Hepatocyte (in vitro differentiated cells): ENCODE data around the gene TIGD1. TPM values are rescaled to one million over a fixed set of nuclear protein-coding genes. Genes with fewer than 3 reads are reported as not detected.
A peak's percentile ranks its signal among the peaks of the same experiment; 100 is the strongest.

Experiments used
- DNase-seq: peaks from one replicate; pipeline ENCODE4 v3.0.0-alpha.2; 2016; ENCODE audit warnings: low spot score
- H2AFZ ChIP-seq: fragments of 200-600 bp; sonication (generic); 2 replicates; pipeline ENCODE4 v1.6.0; 2016; ENCODE audit warnings: antibody characterized with exemption, mild to moderate bottlenecking
- H3K27ac ChIP-seq: fragments of 200-600 bp; sonication (generic); 2 replicates; pipeline ENCODE4 v1.5.1; 2016; ENCODE audit warnings: mild to moderate bottlenecking
- H3K27me3 ChIP-seq: fragments of 200-600 bp; sonication (generic); 2 replicates; pipeline ENCODE4 v1.6.1; 2016
- H3K36me3 ChIP-seq: fragments of 200-600 bp; sonication (generic); replicated peaks from 2 replicates; pipeline ENCODE4 v1.5.1; 2016; ENCODE audit warnings: low read depth; ENCODE audit not compliant: insufficient read depth
- H3K4me1 ChIP-seq: fragments of 200-600 bp; sonication (generic); 2 replicates; pipeline ENCODE4 v1.5.1; 2016; ENCODE audit warnings: mild to moderate bottlenecking, moderate library complexity; ENCODE audit not compliant: insufficient read depth
- H3K4me2 ChIP-seq: fragments of 200-600 bp; sonication (generic); 2 replicates; pipeline ENCODE4 v1.6.0; 2016
- H3K4me3 ChIP-seq: fragments of 200-600 bp; sonication (generic); 2 replicates; pipeline ENCODE4 v1.5.1; 2016; ENCODE audit warnings: mild to moderate bottlenecking
- H3K79me2 ChIP-seq: fragments of 200-600 bp; sonication (generic); 2 replicates; pipeline ENCODE4 v1.6.0; 2017; ENCODE audit warnings: mild to moderate bottlenecking
- H3K9me2 ChIP-seq: fragments of 200-600 bp; sonication (generic); replicated peaks from 2 replicates; pipeline ENCODE4 v1.6.0; 2017; ENCODE audit warnings: mild to moderate bottlenecking; ENCODE audit not compliant: insufficient read depth
- H3K9me3 ChIP-seq: fragments of 200-600 bp; sonication (generic); 2 replicates; pipeline ENCODE4 v1.5.1; 2016; ENCODE audit warnings: low read depth, mild to moderate bottlenecking
- H4K20me1 ChIP-seq: fragments of 200-600 bp; sonication (generic); 2 replicates; pipeline ENCODE4 v1.6.0; 2016; ENCODE audit warnings: mild to moderate bottlenecking; ENCODE audit not compliant: insufficient read depth, poor library complexity, severe bottlenecking
- CTCF ChIP-seq: fragments of 200-600 bp; sonication (generic); IDR thresholded peaks from 2 replicates; pipeline ENCODE4 v1.5.1; 2016; ENCODE audit warnings: antibody characterized with exemption, mild to moderate bottlenecking; ENCODE audit not compliant: poor library complexity
- EZH2 ChIP-seq: fragments of 200-600 bp; sonication (generic); IDR thresholded peaks from 2 replicates; pipeline ENCODE4 v1.6.1; 2016; ENCODE audit warnings: antibody characterized with exemption, mild to moderate bottlenecking, borderline replicate concordance
- EZH2phosphoT487 ChIP-seq: fragments of 200-600 bp; sonication (generic); IDR thresholded peaks from one replicate; pipeline ENCODE4 v1.6.1; 2018; ENCODE audit warnings: antibody characterized with exemption, mild to moderate bottlenecking, low read depth, moderate library complexity; ENCODE audit not compliant: unreplicated experiment, severe bottlenecking
- WGBS: methylation state at CpG from one replicate; pipeline ENCODE4 v1.1.6; 2016; ENCODE audit warnings: low lambda C conversion rate; ENCODE audit errors: missing lambda C conversion rate; 5-methylcytosine and 5-hydroxymethylcytosine counted together
- polyA plus RNA-seq: library from polyadenylated mRNA; unstranded; fragments of >200 nt; fragmentation: Nextera tagmentation; extraction: Ambion mirVana; gene quantifications from 2 replicates; pipeline ENCODE4 v1.2.1, GENCODE V29; 2016
- total RNA-seq: library from RNA; depleted of rRNA; stranded (reverse); fragments of >200 nt; gene quantifications from 2 replicates; pipeline ENCODE4 v1.2.3, GENCODE V29; 2014

The TIGD1 gene
- total and polyA plus RNA-seq, 2 experiments from 2014 or later, result 6.2 to 9.1 TPM

- Histone ChIP-seq H3K27ac (no peak overlapping the region), H3K4me3 (no peak overlapping the region), H3K27me3 (no peaks in the 10 kb centered on the region), H3K36me3 (no peaks in the 10 kb centered on the region), H3K79me2 (no peaks in the 10 kb centered on the region), H3K9me3 (no peaks in the 10 kb centered on the region), H3K4me1 (peaks cover 4% of the 10 kb centered on the region), H3K9me2 (no peaks in the 10 kb centered on the region), H4K20me1 (no peaks in the 10 kb centered on the region), H3K4me2 (no peak overlapping the region), H2AFZ (no peak overlapping the region)
- no peak for TF ChIP-seq CTCF
- no peak for TF ChIP-seq EZH2
- TF ChIP-seq EZH2phosphoT487, result no peak
- WGBS, result 55% methylated on average over 10 of the region's 10 CpGs
- peak; percentile 37 for DNase-seq
Measured at GRCh38 chr2:232512602-232513001, 37.8 kb downstream of the TIGD1 start.

- no peaks in the 10 kb centered on the region for H3K9me3 ChIP-seq
- H3K4me3 ChIP-seq, result no peak overlapping the region
- H2AFZ ChIP-seq, result no peak overlapping the region
- H4K20me1 ChIP-seq, result no peaks in the 10 kb centered on the region
- TF ChIP-seq EZH2, result no peak
- no peak for TF ChIP-seq EZH2phosphoT487
- TF ChIP-seq CTCF, result no peak
- DNase-seq, result no peak
- H3K4me2 ChIP-seq, result no peak overlapping the region
- no peaks in the 10 kb centered on the region for H3K79me2 ChIP-seq
- H3K27ac ChIP-seq, result no peak overlapping the region
- WGBS, result 92% methylated on average over 11 of the region's 11 CpGs
- H3K27me3 ChIP-seq, result peaks cover 4% of the 10 kb centered on the region
- H3K9me2 ChIP-seq, result no peaks in the 10 kb centered on the region
- H3K36me3 ChIP-seq, result no peaks in the 10 kb centered on the region
- no peaks in the 10 kb centered on the region for H3K4me1 ChIP-seq
Measured at GRCh38 chr2:232511336-232511890, 38.9 kb downstream of the TIGD1 start.

DNA sequence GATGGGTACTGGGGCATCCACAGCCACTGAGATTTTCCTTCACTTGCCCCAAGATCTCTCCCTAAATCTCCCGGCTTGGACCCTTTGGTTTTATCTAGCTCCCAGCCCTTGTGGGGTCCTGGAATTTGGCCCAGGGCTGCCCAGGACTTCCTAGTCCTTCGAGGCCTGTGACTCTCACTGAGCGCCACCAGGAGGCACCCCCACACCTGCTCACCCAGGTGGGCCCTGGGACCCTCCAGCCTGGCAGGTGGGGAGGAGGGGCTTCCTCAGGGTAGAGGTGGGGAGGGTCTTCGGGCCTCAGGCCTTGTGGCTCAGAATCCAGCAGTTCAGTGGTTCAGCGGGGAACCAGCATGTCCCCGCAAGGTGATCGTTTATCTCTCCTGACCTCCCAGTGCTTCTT, 42.1 kb downstream of the TIGD1 start:
- no peak overlapping the region for H3K4me2 ChIP-seq
- no peaks in the 10 kb centered on the region for H3K36me3 ChIP-seq
- H3K4me3 ChIP-seq, result no peak overlapping the region
- H3K79me2 ChIP-seq, result no peaks in the 10 kb centered on the region
- H3K27ac ChIP-seq, result no peak overlapping the region
- 87% methylated on average over 5 of the region's 7 CpGs for WGBS
- H3K27me3 ChIP-seq, result peaks cover 36% of the 10 kb centered on the region
- TF ChIP-seq EZH2phosphoT487, result no peak
- no peak for TF ChIP-seq EZH2
- no peak for TF ChIP-seq CTCF
- H3K9me2 ChIP-seq, result no peaks in the 10 kb centered on the region
- H3K4me1 ChIP-seq, result no peaks in the 10 kb centered on the region
- no peaks in the 10 kb centered on the region for H4K20me1 ChIP-seq
- H2AFZ ChIP-seq, result no peak overlapping the region
- no peaks in the 10 kb centered on the region for H3K9me3 ChIP-seq
- no peak for DNase-seq

GRCh38 chr2:232506709-232507108, 43.6 kb downstream of the TIGD1 start:
- Histone ChIP-seq H3K9me2 (no peaks in the 10 kb centered on the region), H3K4me1 (peaks cover 11% of the 10 kb centered on the region), H3K4me3 (no peak overlapping the region), H3K9me3 (no peaks in the 10 kb centered on the region), H4K20me1 (no peaks in the 10 kb centered on the region), H2AFZ (no peak overlapping the region), H3K27me3 (peaks cover 44% of the 10 kb centered on the region), H3K27ac (no peak overlapping the region), H3K4me2 (no peak overlapping the region), H3K79me2 (no peaks in the 10 kb centered on the region), H3K36me3 (no peaks in the 10 kb centered on the region)
- DNase-seq, result no peak
- TF ChIP-seq CTCF, result no peak
- WGBS, result 76% methylated on average over 4 of the region's 4 CpGs
